Measurements from ENCODE around the gene IREB2. TPM values are rescaled to one million over a fixed set of nuclear protein-coding genes. Genes with fewer than 3 reads are reported as not detected.

IREB2 gene
- total and polyA plus RNA-seq, 9 donors, result 15.2 to 54.5 (median 44.8) TPM

GRCh38 chr15:78541744-78542034 lies 103.7 kb downstream of the IREB2 start:
- no peak overlapping the region for H3K27ac ChIP-seq
- H3K27me3 ChIP-seq, result no peaks in the 10 kb centered on the region
- H3K4me3 ChIP-seq, result peak overlapping the region; percentile 90
- TF ChIP-seq EP300 (IDR thresholded peaks at IDR 0.05) (no peak), POLR2A (IDR thresholded peaks at IDR 0.05) (no peak)
- TF ChIP-seq, protein P1, sequence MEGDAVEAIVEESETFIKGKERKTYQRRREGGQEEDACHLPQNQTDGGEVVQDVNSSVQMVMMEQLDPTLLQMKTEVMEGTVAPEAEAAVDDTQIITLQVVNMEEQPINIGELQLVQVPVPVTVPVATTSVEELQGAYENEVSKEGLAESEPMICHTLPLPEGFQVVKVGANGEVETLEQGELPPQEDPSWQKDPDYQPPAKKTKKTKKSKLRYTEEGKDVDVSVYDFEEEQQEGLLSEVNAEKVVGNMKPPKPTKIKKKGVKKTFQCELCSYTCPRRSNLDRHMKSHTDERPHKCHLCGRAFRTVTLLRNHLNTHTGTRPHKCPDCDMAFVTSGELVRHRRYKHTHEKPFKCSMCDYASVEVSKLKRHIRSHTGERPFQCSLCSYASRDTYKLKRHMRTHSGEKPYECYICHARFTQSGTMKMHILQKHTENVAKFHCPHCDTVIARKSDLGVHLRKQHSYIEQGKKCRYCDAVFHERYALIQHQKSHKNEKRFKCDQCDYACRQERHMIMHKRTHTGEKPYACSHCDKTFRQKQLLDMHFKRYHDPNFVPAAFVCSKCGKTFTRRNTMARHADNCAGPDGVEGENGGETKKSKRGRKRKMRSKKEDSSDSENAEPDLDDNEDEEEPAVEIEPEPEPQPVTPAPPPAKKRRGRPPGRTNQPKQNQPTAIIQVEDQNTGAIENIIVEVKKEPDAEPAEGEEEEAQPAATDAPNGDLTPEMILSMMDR (IDR thresholded peaks at IDR 0.05), result no peak
- H3K36me3 ChIP-seq, result no peaks in the 10 kb centered on the region
- H3K9me3 ChIP-seq, result no peaks in the 10 kb centered on the region
- intact Hi-C loops (cut with DNase I), result no loop called here
- DNase-seq, result no peak
- WGBS, 3 donors, result 5 to 23% (median 19%) methylated on average over 1 of the region's 1 CpG
- peaks cover 2% of the 10 kb centered on the region for H3K4me1 ChIP-seq (ENCODE audit: insufficient read depth)

- no peaks in the 10 kb centered on the region for H3K9me3 ChIP-seq
- DNase-seq, result no peak
- no peak overlapping the region for H3K27ac ChIP-seq
- TF ChIP-seq, protein P1 (IDR thresholded peaks at IDR 0.05), result no peak
- TF ChIP-seq EP300 (IDR thresholded peaks at IDR 0.05) (no peak), POLR2A (IDR thresholded peaks at IDR 0.05) (no peak)
- H3K36me3 ChIP-seq, result no peaks in the 10 kb centered on the region
- H3K27me3 ChIP-seq, result no peaks in the 10 kb centered on the region
- intact Hi-C loops (cut with DNase I), result no loop called here
- H3K4me1 ChIP-seq (ENCODE audit: insufficient read depth), result peaks cover 2% of the 10 kb centered on the region
- H3K4me3 ChIP-seq, result no peak overlapping the region
- WGBS, 3 donors, result 91 to 96% (median 93%) methylated on average over 3 of the region's 3 CpGs
These were observed 104.6 kb downstream of the IREB2 start for GRCh38 chr15:78542647-78543046.

GRCh38 chr15:78550194-78550593 lies 112.2 kb downstream of the IREB2 start:
- Histone ChIP-seq H3K9me3 (no peaks in the 10 kb centered on the region), H3K27ac (no peak overlapping the region), H3K27me3 (no peaks in the 10 kb centered on the region), H3K4me3 (no peak overlapping the region), H3K36me3 (no peaks in the 10 kb centered on the region), H3K4me1 (ENCODE audit: insufficient read depth) (no peaks in the 10 kb centered on the region)
- no peak for DNase-seq
- intact Hi-C loops (cut with DNase I), result no loop called here
- TF ChIP-seq EP300 (IDR thresholded peaks at IDR 0.05) (no peak), POLR2A (IDR thresholded peaks at IDR 0.05) (no peak)
- TF ChIP-seq, protein P1 (IDR thresholded peaks at IDR 0.05), result no peak
- 62 to 71% (median 65%) methylated on average over 6 of the region's 6 CpGs for WGBS, 3 donors

- TF ChIP-seq EP300 (IDR thresholded peaks at IDR 0.05) (no peak), POLR2A (IDR thresholded peaks at IDR 0.05) (no peak)
- TF ChIP-seq, protein P1 (IDR thresholded peaks at IDR 0.05), result no peak
- Histone ChIP-seq H3K27me3 (no peaks in the 10 kb centered on the region), H3K27ac (no peak overlapping the region), H3K36me3 (no peaks in the 10 kb centered on the region), H3K9me3 (no peaks in the 10 kb centered on the region), H3K4me3 (no peak overlapping the region), H3K4me1 (ENCODE audit: insufficient read depth) (no peaks in the 10 kb centered on the region)
- intact Hi-C loops (cut with DNase I), result no loop called here
- DNase-seq, result no peak
- WGBS, 3 donors, result 61 to 62% (median 62%) methylated on average over 3 of the region's 3 CpGs
These were observed 112.8 kb downstream of the IREB2 start for GRCh38 chr15:78550815-78551214.

Other genes starting within 250 kb of the IREB2 start
- 1 to 10 TPM in 1 of 7 donors, under 1 TPM in 4, not detected in 2; 0.15 to 2.2 (median 0.57) TPM for gene ACSBG1, start 203.7 kb upstream of the IREB2 start, total RNA-seq
- gene ACSBG1, start 203.7 kb upstream of the IREB2 start, polyA plus RNA-seq, result under 1 TPM; 0.30 to 0.45 TPM
- 10 to 100 TPM in 4 of 7 donors, 1 to 10 TPM in 3; 4.9 to 18.0 (median 12.2) TPM for gene DNAJA4, start 173.7 kb upstream of the IREB2 start, total RNA-seq
- 10 to 100 TPM in 1 of 2 donors, 1 to 10 TPM in 1; 7.3 to 23.7 TPM for gene DNAJA4, start 173.7 kb upstream of the IREB2 start, polyA plus RNA-seq
- 10 to 100 TPM; 38.1 to 52.3 (median 43.5) TPM for gene SKIC8, start 138.6 kb upstream of the IREB2 start, total RNA-seq
- gene SKIC8, start 138.6 kb upstream of the IREB2 start, polyA plus RNA-seq, result 10 to 100 TPM; 51.3 to 63.5 TPM
- under 1 TPM in 1 of 7 donors, not detected in 6; 0.56 TPM for gene CRABP1, start 97.9 kb upstream of the IREB2 start, total RNA-seq
- 1 to 10 TPM in 1 of 2 donors, under 1 TPM in 1; 0.40 to 2.7 TPM for gene CRABP1, start 97.9 kb upstream of the IREB2 start, polyA plus RNA-seq
- 10 to 100 TPM in 1 of 7 donors, 1 to 10 TPM in 6; 4.0 to 10.8 (median 8.7) TPM for gene HYKK, start 69.4 kb downstream of the IREB2 start, total RNA-seq
- gene HYKK, start 69.4 kb downstream of the IREB2 start, polyA plus RNA-seq, result 1 to 10 TPM; 6.7 to 9.4 TPM
- 100 to 1,000 TPM in 5 of 7 donors, 10 to 100 TPM in 2; 75.4 to 123 (median 106) TPM for gene PSMA4, start 102.2 kb downstream of the IREB2 start, total RNA-seq
- 100 to 1,000 TPM; 118 to 125 TPM for gene PSMA4, start 102.2 kb downstream of the IREB2 start, polyA plus RNA-seq
- 1 to 10 TPM in 3 of 7 donors, under 1 TPM in 4; 0.42 to 2.2 (median 0.72) TPM for gene CHRNA5, start 127.3 kb downstream of the IREB2 start, total RNA-seq
- gene CHRNA5, start 127.3 kb downstream of the IREB2 start, polyA plus RNA-seq, result 1 to 10 TPM in 1 of 2 donors, under 1 TPM in 1; 0.74 to 1.6 TPM
- gene CHRNA3, start 182.8 kb downstream of the IREB2 start, total RNA-seq, result not detected
- gene CHRNA3, start 182.8 kb downstream of the IREB2 start, polyA plus RNA-seq, result under 1 TPM; 0.22 to 0.27 TPM
- under 1 TPM in 2 of 7 donors, not detected in 5; 0.12 to 0.15 TPM for gene CHRNB4, start 203.0 kb downstream of the IREB2 start, total RNA-seq
- gene CHRNB4, start 203.0 kb downstream of the IREB2 start, polyA plus RNA-seq, result 1 to 10 TPM in 1 of 2 donors, under 1 TPM in 1; 0.35 to 1.0 TPM

Data from ovary (tissue), 9 donors.